Measurements from ENCODE around the gene LAMA3. TPM values are rescaled to one million over a fixed set of nuclear protein-coding genes. Genes with fewer than 3 reads are reported as not detected.

Gene LAMA3
- total and polyA plus RNA-seq, 10 of the 15 experiments (the other 5 are each of a cell fraction or from before 2014, with no cell fraction given), result 0.37 to 6.5 (median 5.4) TPM

DNA sequence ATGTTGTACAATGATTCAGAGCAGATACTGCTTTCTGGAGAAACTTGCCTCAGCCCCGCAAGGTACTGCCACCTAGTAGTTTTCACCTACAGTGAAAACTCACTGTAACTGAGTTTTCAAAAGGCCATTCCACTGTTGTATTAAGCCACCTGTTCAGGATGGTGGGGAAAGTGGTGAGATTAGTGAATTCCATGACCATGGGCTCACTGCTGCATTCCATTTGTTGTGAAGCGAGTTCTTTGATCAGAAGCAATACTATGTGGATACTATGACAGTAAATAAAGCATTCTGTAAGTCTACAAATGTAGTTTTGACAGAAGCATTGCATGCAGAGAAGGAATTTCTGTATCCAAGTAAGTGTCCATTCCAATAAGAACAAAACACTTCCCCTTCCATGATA, 113.6 kb downstream of the LAMA3 start (continued):
- no peak for TF ChIP-seq MYC (IDR thresholded peaks at IDR 0.05; ENCODE audit: insufficient read depth, insufficient read length, insufficient replicate concordance, low read length, severe bottlenecking)
- no peak for TF ChIP-seq CBX5 (IDR thresholded peaks at IDR 0.05; ENCODE audit: low read depth)

DNA sequence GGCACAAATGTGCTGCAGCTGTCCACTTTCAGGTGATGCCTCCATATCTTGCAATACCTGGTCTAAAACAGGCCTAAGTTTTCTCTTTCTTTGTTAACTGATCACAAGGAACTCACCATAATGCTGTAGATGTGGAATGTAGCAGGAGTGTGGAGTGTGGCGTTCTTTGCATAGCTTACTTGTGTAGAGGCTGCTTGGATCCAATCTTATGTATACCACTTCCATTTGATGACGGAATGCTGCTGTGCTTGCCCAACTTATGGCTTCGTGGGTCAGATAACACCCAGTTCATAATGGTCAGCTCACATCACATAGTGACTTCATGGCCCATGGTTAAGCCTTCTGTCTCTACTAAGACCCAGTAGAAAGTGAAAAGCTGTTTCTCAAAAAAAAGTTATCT, 114.5 kb downstream of the LAMA3 start:
- Histone ChIP-seq H3K4me3 (no peak overlapping the region), H3K9me3 (replicated peaks; ENCODE audit: control insufficient read depth, insufficient read depth, low read length) (no peaks in the 10 kb centered on the region; the same call in 2 of the 3 replicates), H2AFZ (ENCODE audit: control insufficient read depth, low read depth, low read length) (no peak overlapping the region), H3K79me2 (ENCODE audit: control insufficient read depth, insufficient read depth, low read length) (no peaks in the 10 kb centered on the region), H3K36me3 (ENCODE audit: control insufficient read depth in 2 of 2, insufficient read depth in 2 of 2, low read length in 1 of 2) (no peaks in the 10 kb centered on the region), H3K27me3 (replicated peaks in 1 of 2; ENCODE audit: control insufficient read depth in 2 of 2, insufficient read depth in 2 of 2, low read length in 1 of 2) (peaks cover 0 to 5% of the 10 kb centered on the region in 2 experiments; a peak in 1 of 4 replicates), H3K4me2 (ENCODE audit: control insufficient read depth, insufficient read depth) (no peak overlapping the region), H3K4me1 (ENCODE audit: control insufficient read depth, insufficient read depth, low read length) (no peaks in the 10 kb centered on the region), H3K27ac (ENCODE audit: control insufficient read depth, insufficient read depth) (no peak overlapping the region), H4K20me1 (ENCODE audit: control insufficient read depth, insufficient read depth) (no peaks in the 10 kb centered on the region), H3K9ac (ENCODE audit: control insufficient read depth, insufficient read depth, low read length) (no peak overlapping the region)
- no TSS peak for BruUV-seq (replicated peaks)
- ATAC-seq (no peak), FAIRE-seq (no peak), DNase-seq (ENCODE audit: low read depth, low spot score) (no peak)
- in situ Hi-C loops (cut with MboI), result no loop called here
- 54% methylated on average over 3 of the region's 3 CpGs for WGBS (ENCODE audit: insufficient coverage, insufficient replicate concordance, low lambda C conversion rate, missing lambda C conversion rate)
- ChIA-PET POLR2A (no interaction called here), SMC1A (ENCODE audit: uncharacterized antibody, unreplicated experiment) (no interaction called here), RAD21 (ENCODE audit: unreplicated experiment) (no interaction called here), CTCF (interaction anchor here (1.4 kb wide), 1 partner anchor 182 kb away, joined by 3 read pairs; no protein-coding TSS in a partner anchor)
- no peak for TF ChIP-seq SREBF1 (IDR thresholded peaks at IDR 0.05; ENCODE audit: low read length)
- no peak for TF ChIP-seq TAF1 (IDR thresholded peaks at IDR 0.05; ENCODE audit: borderline replicate concordance, low read depth, low read length)
- TF ChIP-seq NRF1 (conservative IDR thresholded peaks at IDR 0.05; ENCODE audit: low read depth, low read length), result no peak
- TF ChIP-seq JUNB (IDR thresholded peaks at IDR 0.05), result no peak
- no peak for TF ChIP-seq SUZ12 (IDR thresholded peaks at IDR 0.05; ENCODE audit: unreplicated experiment)
- TF ChIP-seq, protein P1, sequence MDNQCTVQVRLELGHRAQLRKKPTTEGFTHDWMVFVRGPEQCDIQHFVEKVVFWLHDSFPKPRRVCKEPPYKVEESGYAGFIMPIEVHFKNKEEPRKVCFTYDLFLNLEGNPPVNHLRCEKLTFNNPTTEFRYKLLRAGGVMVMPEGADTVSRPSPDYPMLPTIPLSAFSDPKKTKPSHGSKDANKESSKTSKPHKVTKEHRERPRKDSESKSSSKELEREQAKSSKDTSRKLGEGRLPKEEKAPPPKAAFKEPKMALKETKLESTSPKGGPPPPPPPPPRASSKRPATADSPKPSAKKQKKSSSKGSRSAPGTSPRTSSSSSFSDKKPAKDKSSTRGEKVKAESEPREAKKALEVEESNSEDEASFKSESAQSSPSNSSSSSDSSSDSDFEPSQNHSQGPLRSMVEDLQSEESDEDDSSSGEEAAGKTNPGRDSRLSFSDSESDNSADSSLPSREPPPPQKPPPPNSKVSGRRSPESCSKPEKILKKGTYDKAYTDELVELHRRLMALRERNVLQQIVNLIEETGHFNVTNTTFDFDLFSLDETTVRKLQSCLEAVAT (IDR thresholded peaks at IDR 0.05), result no peak
- TF ChIP-seq, protein P2, sequence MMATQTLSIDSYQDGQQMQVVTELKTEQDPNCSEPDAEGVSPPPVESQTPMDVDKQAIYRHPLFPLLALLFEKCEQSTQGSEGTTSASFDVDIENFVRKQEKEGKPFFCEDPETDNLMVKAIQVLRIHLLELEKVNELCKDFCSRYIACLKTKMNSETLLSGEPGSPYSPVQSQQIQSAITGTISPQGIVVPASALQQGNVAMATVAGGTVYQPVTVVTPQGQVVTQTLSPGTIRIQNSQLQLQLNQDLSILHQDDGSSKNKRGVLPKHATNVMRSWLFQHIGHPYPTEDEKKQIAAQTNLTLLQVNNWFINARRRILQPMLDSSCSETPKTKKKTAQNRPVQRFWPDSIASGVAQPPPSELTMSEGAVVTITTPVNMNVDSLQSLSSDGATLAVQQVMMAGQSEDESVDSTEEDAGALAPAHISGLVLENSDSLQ (IDR thresholded peaks at IDR 0.05), result no peak
- TF ChIP-seq CREM (IDR thresholded peaks at IDR 0.05; ENCODE audit: low read depth), result no peak
- TF ChIP-seq, protein P3, sequence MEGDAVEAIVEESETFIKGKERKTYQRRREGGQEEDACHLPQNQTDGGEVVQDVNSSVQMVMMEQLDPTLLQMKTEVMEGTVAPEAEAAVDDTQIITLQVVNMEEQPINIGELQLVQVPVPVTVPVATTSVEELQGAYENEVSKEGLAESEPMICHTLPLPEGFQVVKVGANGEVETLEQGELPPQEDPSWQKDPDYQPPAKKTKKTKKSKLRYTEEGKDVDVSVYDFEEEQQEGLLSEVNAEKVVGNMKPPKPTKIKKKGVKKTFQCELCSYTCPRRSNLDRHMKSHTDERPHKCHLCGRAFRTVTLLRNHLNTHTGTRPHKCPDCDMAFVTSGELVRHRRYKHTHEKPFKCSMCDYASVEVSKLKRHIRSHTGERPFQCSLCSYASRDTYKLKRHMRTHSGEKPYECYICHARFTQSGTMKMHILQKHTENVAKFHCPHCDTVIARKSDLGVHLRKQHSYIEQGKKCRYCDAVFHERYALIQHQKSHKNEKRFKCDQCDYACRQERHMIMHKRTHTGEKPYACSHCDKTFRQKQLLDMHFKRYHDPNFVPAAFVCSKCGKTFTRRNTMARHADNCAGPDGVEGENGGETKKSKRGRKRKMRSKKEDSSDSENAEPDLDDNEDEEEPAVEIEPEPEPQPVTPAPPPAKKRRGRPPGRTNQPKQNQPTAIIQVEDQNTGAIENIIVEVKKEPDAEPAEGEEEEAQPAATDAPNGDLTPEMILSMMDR (IDR thresholded peaks at IDR 0.05 in 2 of 3, conservative IDR thresholded peaks at IDR 0.05 in 1 of 3; ENCODE audit: control insufficient read depth in 2 of 3, extremely low read depth in 1 of 3, insufficient read depth in 1 of 3, low read depth in 3 of 3, low read length in 3 of 3), result no peak
- TF ChIP-seq MTA3 (IDR thresholded peaks at IDR 0.05; ENCODE audit: borderline replicate concordance, low read length), result no peak
- TF ChIP-seq POLR2A (IDR thresholded peaks at IDR 0.05; ENCODE audit: low read depth, low read length), result no peak
- no peak for TF ChIP-seq YY1 (IDR thresholded peaks at IDR 0.05; ENCODE audit: low read depth, low read length)
- intact Hi-C loops (cut with micrococcal nuclease; ENCODE audit: unreplicated experiment), result no loop called here

Data from GM12878 (cell line).